B cell (primary cell): ENCODE data around the gene TUBA1B. TPM values are rescaled to one million over a fixed set of nuclear protein-coding genes. Genes with fewer than 3 reads are reported as not detected.
"Not testable (repeated sequence)": the region's sequence is repeated elsewhere in the genome, so short reads cannot be mapped to it uniquely, and the experiment has no call there.

ENCODE experiments used
- ATAC-seq: fragments of 200-7000 bp; cut with Tn5 transposase; one replicate; pipeline ENCODE4 v1.10.0; 2021; ENCODE audit warnings: low read depth, mild to moderate bottlenecking, moderate number of reproducible peaks, moderate library complexity
- CTCF ChIA-PET: fragments of 350-600 bp; sonication (Branson Sonifier 250); formaldehyde crosslinking; loops from one replicate; lab custom pipeline; 2021; ENCODE audit warnings: antibody characterized with exemption, inconsistent platforms; lab: Charles Lee
- POLR2A ChIA-PET: fragments of 350-600 bp; sonication (Branson Sonifier 250); formaldehyde crosslinking; loops from one replicate; lab custom pipeline; 2021; ENCODE audit warnings: antibody characterized with exemption; lab: Charles Lee
- DNase-seq: peaks from one replicate; pipeline ENCODE4 v3.0.0; 2013
- H2AFZ ChIP-seq: 2 replicates; pipeline ENCODE4 v1.6.1; 2012; ENCODE audit warnings: mild to moderate bottlenecking, low read depth, low read length; ENCODE audit not compliant: insufficient read depth, poor library complexity, severe bottlenecking
- H3K27ac ChIP-seq, 2 donors: 1 replicate in 1 of 2; 2 replicates in 1 of 2; pipeline ENCODE4 v1.5.1; 2012 to 2013; ENCODE audit warnings: low read length in 2 of 2, mild to moderate bottlenecking in 2 of 2, moderate library complexity in 1 of 2
- H3K27me3 ChIP-seq, 4 experiments: fragments of 200-600 bp in 1 of 4; sonication (generic) in 1 of 4; replicated peaks in 1 of 4; 1 replicate in 2 of 4; 2 replicates in 2 of 4; pipeline versions ENCODE4 v1.6.1 to v1.7.0; 2013 to 2016; ENCODE audit warnings: low read length in 3 of 4, mild to moderate bottlenecking in 2 of 4, mixed read lengths in 1 of 4, moderate library complexity in 1 of 4; ENCODE audit not compliant: insufficient read depth in 4 of 4, control insufficient read depth in 3 of 4; ENCODE audit errors: control extremely low read depth in 1 of 4
- H3K36me3 ChIP-seq, 2 experiments: replicated peaks in 1 of 2; 1 replicate in 1 of 2; 2 replicates in 1 of 2; pipeline versions ENCODE4 v1.6.1 to v1.7.1; 2013; ENCODE audit warnings: low read length in 1 of 2; ENCODE audit not compliant: insufficient read depth in 2 of 2, control insufficient read depth in 1 of 2; ENCODE audit errors: control extremely low read depth in 1 of 2, extremely low read depth in 1 of 2
- H3K4me1 ChIP-seq, 2 donors: fragments of 200-600 bp in 1 of 2; sonication (generic) in 1 of 2; 1 replicate in 1 of 2; 2 replicates in 1 of 2; pipeline versions ENCODE4 v1.5.1 to v1.6.1; 2013 to 2017; ENCODE audit warnings: low read length in 2 of 2; ENCODE audit not compliant: control insufficient read depth in 2 of 2, insufficient read depth in 2 of 2
- H3K4me2 ChIP-seq: replicated peaks from 2 replicates; pipeline ENCODE3; 2012; ENCODE audit warnings: mild to moderate bottlenecking, low read depth, low read length; ENCODE audit not compliant: poor library complexity, severe bottlenecking
- H3K4me3 ChIP-seq, 5 experiments: fragments of 200-600 bp in 1 of 5; sonication (generic) in 1 of 5; 1 replicate in 3 of 5; 2 replicates in 2 of 5; pipeline versions ENCODE4 v1.5.1 to v1.7.0; 2011 to 2016; ENCODE audit warnings: low read length in 4 of 5, mild to moderate bottlenecking in 4 of 5, low read depth in 2 of 5, control low read depth in 1 of 5, moderate library complexity in 1 of 5; ENCODE audit not compliant: insufficient read depth in 1 of 5; ENCODE audit errors: control extremely low read depth in 1 of 5, extremely low read depth in 1 of 5
- H3K79me2 ChIP-seq: fragments of 200-600 bp; sonication (generic); one replicate; pipeline ENCODE4 v1.6.0; 2016; ENCODE audit warnings: low read length; ENCODE audit not compliant: control insufficient read depth, insufficient read depth
- H3K9ac ChIP-seq: fragments of 200-600 bp; sonication (generic); 2 replicates; pipeline ENCODE4 v1.6.1; 2017; ENCODE audit warnings: mild to moderate bottlenecking, low read length, moderate library complexity
- H3K9me3 ChIP-seq, 3 donors: one replicate each; pipeline versions ENCODE4 v1.6.1 to v1.7.1; 2013; ENCODE audit warnings: low read length in 2 of 3; ENCODE audit not compliant: control insufficient read depth in 2 of 3, insufficient read depth in 1 of 3; ENCODE audit errors: control extremely low read depth in 1 of 3
- H4K20me1 ChIP-seq: 2 replicates; pipeline ENCODE4 v1.6.0; 2012; ENCODE audit warnings: mild to moderate bottlenecking, low read length; ENCODE audit not compliant: insufficient read depth, control insufficient read depth, poor library complexity, severe bottlenecking
- H3K27ac Mint-ChIP-seq: one replicate; pipeline ENCODE4 v1.8.0; 2021; ENCODE audit warnings: mixed read lengths
- H3K27me3 Mint-ChIP-seq: one replicate; pipeline ENCODE4 v1.8.0; 2021; ENCODE audit warnings: mixed read lengths
- H3K4me1 Mint-ChIP-seq: one replicate; pipeline ENCODE4 v1.8.0; 2021; ENCODE audit warnings: mixed read lengths
- H3K4me3 Mint-ChIP-seq: one replicate; pipeline ENCODE4 v1.8.0; 2021; ENCODE audit warnings: mixed read lengths
- H3K9me3 Mint-ChIP-seq: one replicate; pipeline ENCODE4 v1.8.0; 2022; ENCODE audit warnings: mixed read lengths; ENCODE audit not compliant: insufficient read depth
- CTCF ChIP-seq: fragments of 200-600 bp; IDR thresholded peaks from one replicate; pipeline ENCODE4 v1.8.0; 2022; ENCODE audit warnings: antibody characterized with exemption, mild to moderate bottlenecking
- EZH2 ChIP-seq: IDR thresholded peaks from 2 replicates; pipeline ENCODE4 v1.6.1; 2012; ENCODE audit warnings: borderline replicate concordance, low read depth, mild to moderate bottlenecking, moderate library complexity, low read length; ENCODE audit not compliant: insufficient read depth, poor library complexity, severe bottlenecking
- WGBS: methylation state at CpG from one replicate; pipeline ENCODE4 v1.1.5; 2013; ENCODE audit warnings: missing lambda C conversion rate; ENCODE audit not compliant: insufficient coverage; 5-methylcytosine and 5-hydroxymethylcytosine counted together
- intact Hi-C: fragments of 100-400 bp; cut with micrococcal nuclease; formaldehyde crosslinking; loops from one replicate; pipeline ENCODE4 v1.10.0; 2022
- polyA plus RNA-seq: library from polyadenylated mRNA; depleted of rRNA; stranded (reverse); fragments of >200 nt; gene quantifications from 2 replicates; pipeline ENCODE4 v1.2.3, GENCODE V29; 2012
- total RNA-seq, 2 donors: library from RNA; stranded (reverse); fragments of 120-200 nt in 1 of 2; gene quantifications; 1 replicate in 1 of 2; 2 replicates in 1 of 2; pipeline versions ENCODE4 v1.2.3 to v1.2.4, GENCODE V29; 2013 to 2022

TUBA1B gene
- total and polyA plus RNA-seq, 2 donors (not counting 1 experiment from before 2014, with no cell fraction given): 327 to 615 TPM

GRCh38 chr12:49129332-49130150 is 1.7 kb downstream of the TUBA1B start:
- Histone ChIP-seq H4K20me1 (peaks cover 32% of the 10 kb centered on the region), H3K4me1 (peaks cover 28 to 36% of the 10 kb centered on the region in 2 donors), H3K27me3 (no peaks in the 10 kb centered on the region), H3K4me2 (peak overlapping the region; percentile 96), H3K79me2 (peaks cover 32% of the 10 kb centered on the region), H3K9ac (peak overlapping the region; percentile 99), H3K27ac (peak overlapping the region; percentile 93 to 98), H3K36me3 (peaks cover 11 to 33% of the 10 kb centered on the region in 2 experiments), H3K4me3 (peak overlapping the region; percentile 94 to 100 (median 100)), H2AFZ (peak overlapping the region; percentile 62), H3K9me3 (no peaks in the 10 kb centered on the region)
- Mint-ChIP-seq H3K4me1 (peaks cover 54% of the 10 kb centered on the region), H3K27ac (peak overlapping the region; percentile 99), H3K4me3 (peak overlapping the region; percentile 97), H3K27me3 (no peaks in the 10 kb centered on the region), H3K9me3 (no peaks in the 10 kb centered on the region)
- 58% methylated on average over 5 of the region's 18 CpGs for WGBS
- POLR2A ChIA-PET: interaction anchor here (1.7 to 4.9 kb wide), 6 partner anchors 10 to 105 kb away, joined by 3 to 110 read pairs (median 19); partner anchors contain the start of genes DHH, LMBR1L, RHEBL1 and TUBA1A
- ATAC-seq: no peak
- DNase-seq: no peak
- CTCF ChIA-PET: interaction anchor here (0.7 to 5.0 kb wide), 19 partner anchors 10 to 212 kb away, joined by 3 to 60 read pairs (median 6); partner anchors contain the start of genes LMBR1L, RHEBL1 and TUBA1A
- intact Hi-C loops: loop anchor here (1.0 to 5.0 kb wide), 11 partner anchors 19 to 493 kb away; partner anchors contain the start of genes KMT2D, LMBR1L, PRKAG1 and PRPF40B
- TF ChIP-seq EZH2 (no peak), CTCF (no peak)

- H3K27me3 Mint-ChIP-seq, POLR2A ChIA-PET, H3K9ac ChIP-seq, intact Hi-C loops, H3K4me3 ChIP-seq, ATAC-seq, H3K4me2 ChIP-seq, H3K27ac ChIP-seq, H2AFZ ChIP-seq, H3K27me3 ChIP-seq, DNase-seq, H3K9me3 Mint-ChIP-seq, H3K9me3 ChIP-seq: not testable (repeated sequence)
- H3K4me3 Mint-ChIP-seq: peak overlapping the region; percentile 16
- peaks cover 32% of the 10 kb centered on the region for H4K20me1 ChIP-seq
- CTCF ChIA-PET: interaction anchor here (0.9 to 1.0 kb wide), 2 partner anchors 10 to 11 kb away, joined by 3 read pairs; no protein-coding TSS in a partner anchor
- H3K4me1 ChIP-seq: peaks cover 26 to 29% of the 10 kb centered on the region in 2 donors
- 100% methylated on average over 1 of the region's 8 CpGs for WGBS
- peaks cover 11 to 33% of the 10 kb centered on the region in 2 experiments for H3K36me3 ChIP-seq
- H3K79me2 ChIP-seq: peaks cover 25% of the 10 kb centered on the region
- peak overlapping the region; percentile 37 for H3K27ac Mint-ChIP-seq
- peaks cover 44% of the 10 kb centered on the region for H3K4me1 Mint-ChIP-seq
Observed at GRCh38 chr12:49127971-49128370, 3.2 kb downstream of the TUBA1B start.
